H1 (cell line): Measurements from ENCODE around the gene ARPC3. TPM values are rescaled to one million over a fixed set of nuclear protein-coding genes. Genes with fewer than 3 reads are reported as not detected.

Experiments used
- CTCF ChIA-PET: fragments of 300-600 bp; sonication (Branson Sonifier 250); formaldehyde crosslinking; loops from one replicate; lab custom pipeline; 2021; ENCODE audit not compliant: partially characterized antibody; lab: Charles Lee
- POLR2A ChIA-PET: fragments of 300-600 bp; sonication (Branson Sonifier 250); formaldehyde crosslinking; loops from one replicate; lab custom pipeline; 2021; ENCODE audit warnings: inconsistent platforms; ENCODE audit not compliant: partially characterized antibody; lab: Charles Lee
- DNase-seq, 2 experiments: peaks; one replicate each; pipeline versions ENCODE4 v3.0.0 to v3.0.0-alpha.2; 2010 to 2022; ENCODE audit warnings: low spot score in 2 of 2, low read depth in 1 of 2, mixed read lengths in 1 of 2
- FAIRE-seq: peaks from 2 replicates; lab custom pipeline; 2011; peaks lifted over from hg19 to GRCh38; lab: Jason Lieb, UNC
- H2AFZ ChIP-seq: 2 replicates; pipeline ENCODE4 v1.8.1; 2012; ENCODE audit warnings: low read length, inconsistent platforms
- H2AK5ac ChIP-seq: 2 replicates; pipeline ENCODE4 v1.6.1; 2013; ENCODE audit warnings: low read depth, low read length
- H2BK120ac ChIP-seq: replicated peaks from 2 replicates; pipeline ENCODE3; 2013; ENCODE audit warnings: low read depth, low read length, inconsistent platforms
- H2BK12ac ChIP-seq: 2 replicates; pipeline ENCODE4 v1.6.1; 2013; ENCODE audit warnings: low read depth, low read length
- H2BK15ac ChIP-seq: 2 replicates; pipeline ENCODE4 v1.6.1; 2013; ENCODE audit warnings: low read length
- H2BK20ac ChIP-seq: 2 replicates; pipeline ENCODE4 v1.6.1; 2013; ENCODE audit warnings: low read length
- H2BK5ac ChIP-seq: 2 replicates; pipeline ENCODE4 v1.6.1; 2013; ENCODE audit warnings: low read depth, low read length
- H3K14ac ChIP-seq: 2 replicates; pipeline ENCODE4 v1.6.1; 2013; ENCODE audit warnings: inconsistent platforms; ENCODE audit not compliant: insufficient read length
- H3K18ac ChIP-seq: 2 replicates; pipeline ENCODE4 v1.6.1; 2013; ENCODE audit warnings: low read length; ENCODE audit errors: extremely low read depth
- H3K23ac ChIP-seq: 2 replicates; pipeline ENCODE4 v1.6.1; 2013; ENCODE audit warnings: inconsistent platforms; ENCODE audit not compliant: insufficient read length
- H3K23me2 ChIP-seq: 2 replicates; pipeline ENCODE4 v1.6.1; 2013; ENCODE audit warnings: low read depth, low read length
- H3K27ac ChIP-seq: 2 replicates; pipeline ENCODE4 v1.6.1; 2011; ENCODE audit warnings: low read depth, low read length, inconsistent platforms
- H3K27me3 ChIP-seq, 4 experiments: replicated peaks in 1 of 4; 1 replicate in 1 of 4; 2 replicates in 3 of 4; pipeline versions ENCODE4 v1.6.1 to v1.8.1; 2011 to 2013; ENCODE audit warnings: low read length in 3 of 4, mild to moderate bottlenecking in 3 of 4, inconsistent platforms in 2 of 4, mixed read lengths in 2 of 4, moderate library complexity in 1 of 4; ENCODE audit not compliant: control insufficient read depth in 3 of 4, insufficient read depth in 3 of 4; ENCODE audit errors: extremely low read depth in 1 of 4
- H3K36me3 ChIP-seq, 4 experiments: 2 replicates each; pipeline versions ENCODE4 v1.6.1 to v1.8.1; 2011 to 2013; ENCODE audit warnings: mild to moderate bottlenecking in 4 of 4, low read length in 3 of 4, moderate library complexity in 2 of 4, control low read depth in 1 of 4, inconsistent platforms in 1 of 4; ENCODE audit not compliant: insufficient read depth in 4 of 4, control insufficient read depth in 2 of 4
- H3K4ac ChIP-seq: replicated peaks from 2 replicates; pipeline ENCODE3; 2013; ENCODE audit warnings: low read length, low read depth, mixed read lengths, inconsistent platforms; ENCODE audit not compliant: insufficient read length
- H3K4me1 ChIP-seq, 4 experiments: replicated peaks in 1 of 4; 1 replicate in 1 of 4; 2 replicates in 3 of 4; pipeline versions ENCODE4 v1.6.1 to v1.8.1; 2011 to 2013; ENCODE audit warnings: low read length in 3 of 4, inconsistent platforms in 2 of 4, mixed read lengths in 1 of 4; ENCODE audit not compliant: insufficient read depth in 4 of 4, control insufficient read depth in 3 of 4
- H3K4me2 ChIP-seq, 2 experiments: 2 replicates each; pipeline versions ENCODE4 v1.6.1 to v1.8.1; 2011 to 2013; ENCODE audit warnings: low read depth in 2 of 2, low read length in 2 of 2, control low read depth in 1 of 2, inconsistent platforms in 1 of 2, mild to moderate bottlenecking in 1 of 2; ENCODE audit not compliant: insufficient read depth in 1 of 2
- H3K4me3 ChIP-seq, 4 experiments: fragments of 200-600, 300-600 bp in 1 of 4; sonication (generic), shearing (Covaris generic), sonication (Bioruptor Twin) in 1 of 4; 2 replicates each; pipeline versions ENCODE4 v1.5.1 to v1.8.1; 2011 to 2016; ENCODE audit warnings: low read length in 4 of 4, low read depth in 3 of 4, control low read depth in 2 of 4, inconsistent platforms in 2 of 4, mild to moderate bottlenecking in 2 of 4, mixed read lengths in 1 of 4, moderate library complexity in 1 of 4; ENCODE audit not compliant: insufficient read depth in 2 of 4; ENCODE audit errors: extremely low read depth in 1 of 4
- H3K56ac ChIP-seq: replicated peaks from 2 replicates; pipeline ENCODE3; 2013; ENCODE audit warnings: low read depth, mild to moderate bottlenecking, mixed read lengths, low read length, inconsistent platforms; ENCODE audit not compliant: insufficient read length
- H3K79me1 ChIP-seq: 2 replicates; pipeline ENCODE4 v1.6.1; 2013; ENCODE audit warnings: low read depth, low read length, control low read depth
- H3K79me2 ChIP-seq, 2 experiments: 2 replicates each; pipeline versions ENCODE4 v1.6.1 to v1.8.1; 2012 to 2013; ENCODE audit warnings: low read length in 2 of 2, mild to moderate bottlenecking in 2 of 2, inconsistent platforms in 1 of 2; ENCODE audit not compliant: insufficient read depth in 2 of 2, control insufficient read depth in 1 of 2
- H3K9ac ChIP-seq, 4 experiments: replicated peaks in 1 of 4; 1 replicate in 1 of 4; 2 replicates in 3 of 4; pipeline versions ENCODE4 v1.6.1 to v1.8.1; 2011 to 2013; ENCODE audit warnings: low read depth in 3 of 4, low read length in 3 of 4, control low read depth in 2 of 4, mild to moderate bottlenecking in 2 of 4, moderate library complexity in 2 of 4, inconsistent platforms in 1 of 4; ENCODE audit errors: extremely low read depth in 1 of 4
- H3K9me3 ChIP-seq, 2 experiments: 2 replicates each; pipeline versions ENCODE4 v1.6.1 to v1.8.1; 2012 to 2013; ENCODE audit warnings: mild to moderate bottlenecking in 2 of 2, moderate library complexity in 2 of 2, control low read depth in 1 of 2, inconsistent platforms in 1 of 2, low read depth in 1 of 2, low read length in 1 of 2, mixed read lengths in 1 of 2; ENCODE audit not compliant: insufficient read depth in 2 of 2
- H4K20me1 ChIP-seq, 2 experiments: replicated peaks in 1 of 2; 2 replicates each; pipeline versions ENCODE3 to v1.8.1; 2011 to 2013; ENCODE audit warnings: inconsistent platforms in 2 of 2, low read length in 2 of 2, mild to moderate bottlenecking in 1 of 2; ENCODE audit not compliant: insufficient read depth in 2 of 2, control insufficient read depth in 1 of 2
- H4K5ac ChIP-seq: 2 replicates; pipeline ENCODE4 v1.6.1; 2013; ENCODE audit warnings: low read length, low read depth, mixed read lengths, inconsistent platforms; ENCODE audit not compliant: insufficient read length
- H4K8ac ChIP-seq: 2 replicates; pipeline ENCODE4 v1.8.0; 2013; ENCODE audit warnings: mild to moderate bottlenecking, moderate library complexity, low read length, inconsistent platforms; ENCODE audit not compliant: insufficient read depth; ENCODE audit errors: extremely low read depth
- H4K91ac ChIP-seq: replicated peaks from 2 replicates; pipeline ENCODE3; 2013; ENCODE audit warnings: low read length, mixed read lengths, inconsistent platforms; ENCODE audit not compliant: insufficient read length
- ASH2L ChIP-seq: fragments of 200-600, 300-600 bp; sonication (generic); IDR thresholded peaks from one replicate; pipeline ENCODE4 v1.7.1; 2017; ENCODE audit warnings: low read length
- BCL11A ChIP-seq, 2 experiments: IDR thresholded peaks; one replicate each; pipeline ENCODE4 v1.6.1; 2011; ENCODE audit warnings: low read depth in 2 of 2, low read length in 2 of 2, mild to moderate bottlenecking in 2 of 2
- CBX8 ChIP-seq: fragments of 300-800, 300-1000 bp; sonication (generic); IDR thresholded peaks from 2 replicates; pipeline ENCODE4 v1.7.1; 2016; ENCODE audit warnings: low read depth, low read length, borderline replicate concordance
- EP300 ChIP-seq, 2 experiments: IDR thresholded peaks; 1 replicate in 1 of 2; 2 replicates in 1 of 2; pipeline ENCODE4 v1.6.1; 2011 to 2012; ENCODE audit warnings: low read depth in 2 of 2, low read length in 2 of 2, mild to moderate bottlenecking in 2 of 2, borderline replicate concordance in 1 of 2, inconsistent platforms in 1 of 2, moderate library complexity in 1 of 2
- EZH2 ChIP-seq: fragments of 200-600 bp; sonication (generic); IDR thresholded peaks from 2 replicates; pipeline ENCODE4 v1.7.1; 2012; ENCODE audit warnings: low read depth, mild to moderate bottlenecking, moderate library complexity, low read length, inconsistent platforms; ENCODE audit not compliant: severe bottlenecking
- HDAC6 ChIP-seq: IDR thresholded peaks from one replicate; pipeline ENCODE4 v1.7.1; 2012; ENCODE audit warnings: low read depth, mild to moderate bottlenecking, inconsistent platforms, low read length, moderate library complexity
- KDM4A ChIP-seq: IDR thresholded peaks from one replicate; pipeline ENCODE4 v1.7.1; 2012; ENCODE audit warnings: low read depth, mild to moderate bottlenecking, moderate library complexity, low read length, inconsistent platforms; ENCODE audit not compliant: severe bottlenecking
- POLR2AphosphoS5 ChIP-seq: IDR thresholded peaks from 2 replicates; pipeline ENCODE4 v1.6.1; 2011; ENCODE audit warnings: low read depth, low read length
- RBBP5 ChIP-seq: IDR thresholded peaks from 2 replicates; pipeline ENCODE4 v1.7.1; 2012; ENCODE audit warnings: low read depth, mild to moderate bottlenecking, inconsistent platforms, low read length, moderate library complexity, borderline replicate concordance
- RNF2 ChIP-seq: fragments of 200-900, 300-1000 bp; sonication (generic); IDR thresholded peaks from 2 replicates; pipeline ENCODE4 v1.7.1; 2016; ENCODE audit warnings: borderline replicate concordance, low read depth, mild to moderate bottlenecking, antibody characterized with exemption, low read length; ENCODE audit not compliant: poor library complexity, severe bottlenecking; ENCODE audit errors: missing control alignments
- SAP30 ChIP-seq: fragments of 300-600 bp; sonication (generic); IDR thresholded peaks from 2 replicates; pipeline ENCODE4 v1.7.1; 2012; ENCODE audit warnings: low read length, moderate library complexity, mild to moderate bottlenecking, inconsistent platforms; ENCODE audit not compliant: insufficient read depth, insufficient replicate concordance
- SRF ChIP-seq: IDR thresholded peaks from 2 replicates; pipeline ENCODE4 v1.6.1; 2011; ENCODE audit warnings: mild to moderate bottlenecking, low read depth, low read length, moderate library complexity
- SUZ12 ChIP-seq: fragments of 200-600 bp; sonication (generic); IDR thresholded peaks from 2 replicates; pipeline ENCODE4 v1.6.1; 2012; ENCODE audit warnings: mild to moderate bottlenecking, inconsistent platforms, low read length, moderate library complexity, mixed read lengths
- WGBS, 2 experiments: shearing (Covaris generic) in 1 of 2; methylation state at CpG; one replicate each; pipeline versions ENCODE4 v1.1.6 to v1.1.7; 2013 to 2015; ENCODE audit warnings: low lambda C conversion rate in 2 of 2, mixed read lengths in 2 of 2, inconsistent platforms in 1 of 2, low coverage in 1 of 2, missing lambda C conversion rate in 1 of 2; ENCODE audit not compliant: insufficient replicate concordance in 2 of 2, insufficient coverage in 1 of 2, insufficient read length in 1 of 2; ENCODE audit errors: extremely low coverage in 1 of 2, missing lambda C conversion rate in 1 of 2; 5-methylcytosine and 5-hydroxymethylcytosine counted together
- polyA plus RNA-seq, 7 experiments: library from polyadenylated mRNA; depleted of rRNA in 3 of 7; stranded (reverse) in 5 of 7; unstranded in 2 of 7; fragments of >200 nt in 5 of 7; fragments of 200-250 nt in 2 of 7; gene quantifications; 1 replicate in 5 of 7; 2 replicates in 1 of 7; 4 replicates in 1 of 7; pipeline versions ENCODE4 v1.2.1 to v1.2.3, GENCODE V29; 2011 to 2013; ENCODE audit warnings: missing spikeins in 2 of 7, mixed read lengths in 2 of 7
- total RNA-seq: library from RNA; stranded (reverse); fragmentation: NEBNext Ultra II Directional; extraction: Animal tissue kit (Norgen Biotek cat#: 25700); gene quantifications from 2 replicates; pipeline ENCODE4 v1.2.1, GENCODE V29; 2021

Gene ARPC3
- total and polyA plus RNA-seq, 2 of the 8 experiments (the other 6 are each of a cell fraction or from before 2014, with no cell fraction given), result 36.7 to 160 TPM

- Histone ChIP-seq H3K14ac (no peak overlapping the region), H4K5ac (no peak overlapping the region), H2AFZ (no peak overlapping the region), H2BK20ac (no peak overlapping the region), H3K4me1 (no peaks in the 10 kb centered on the region), H3K4ac (no peak overlapping the region), H3K56ac (no peak overlapping the region), H4K20me1 (peaks cover 0 to 1% of the 10 kb centered on the region in 2 experiments), H3K36me3 (peaks cover 2 to 50% (median 24%) of the 10 kb centered on the region in 4 experiments; a peak in 6 of 8 replicates), H3K4me3 (no peak overlapping the region), H3K9me3 (no peaks in the 10 kb centered on the region), H3K4me2 (no peak overlapping the region), H3K23ac (no peak overlapping the region), H3K27me3 (no peaks in the 10 kb centered on the region), H4K91ac (no peak overlapping the region), H3K27ac (no peak overlapping the region), H4K8ac (no peak overlapping the region), H3K79me1 (no peaks in the 10 kb centered on the region; the same call in 1 of the 2 replicates), H2BK5ac (no peak overlapping the region), H2BK12ac (no peak overlapping the region), H2BK120ac (no peak overlapping the region), H3K79me2 (peaks cover 0 to 4% of the 10 kb centered on the region in 2 experiments; a peak in 1 of 4 replicates), H3K9ac (no peak overlapping the region), H3K23me2 (no peaks in the 10 kb centered on the region), H2BK15ac (no peak overlapping the region), H3K18ac (no peak overlapping the region), H2AK5ac (no peak overlapping the region)
- 91% methylated on average over 4 of the region's 4 CpGs; no CpG with 5 or more reads in 1 of the 2 experiments for WGBS, 2 experiments
- no peak for FAIRE-seq
- ChIA-PET POLR2A (interaction anchor here (0.8 to 2.5 kb wide), 3 partner anchors 9 to 75 kb away, joined by 3 to 6 read pairs (median 5); partner anchors contain the start of genes ARPC3, FAM216A and GPN3), CTCF (interaction anchor here (0.6 to 1.3 kb wide), 3 partner anchors 9 to 117 kb away, joined by 3 to 5 read pairs (median 4); partner anchors contain the start of gene ARPC3)
- DNase-seq, result no peak
- TF ChIP-seq CBX8 (no peak), KDM4A (no peak), POLR2AphosphoS5 (no peak), SRF (no peak), BCL11A (IDR thresholded peaks at IDR 0.05; ENCODE audit: low read depth in 2 of 2, low read length in 2 of 2) (no peak), RBBP5 (no peak), RNF2 (no peak), EP300 (IDR thresholded peaks at IDR 0.05; ENCODE audit: borderline replicate concordance in 1 of 2, low read depth in 2 of 2, low read length in 2 of 2) (no peak), SUZ12 (no peak), ASH2L (no peak), EZH2 (no peak), SAP30 (no peak), HDAC6 (no peak)
Measured at GRCh38 chr12:110458756-110459155, 8.6 kb upstream of the ARPC3 start.
